Stimulated activated naive CD8-positive, alpha-beta T cell treated with anti-CD3 and anti-CD28 coated beads, Interleukin-15, amount 100 ng/mL, for 72 hours (primary cell): ENCODE results near the gene ITPRID2.
A peak's percentile ranks its signal among the peaks of the same experiment; 100 is the strongest.
"Not testable (repeated sequence)": the region's sequence is repeated elsewhere in the genome, so short reads cannot be mapped to it uniquely, and the experiment has no call there.

Experiments
- ATAC-seq: fragments of 150-1000 bp; cut with Tn5 transposase; 2 replicates; pipeline ENCODE4 v1.10.0; 2021; ENCODE audit warnings: mild to moderate bottlenecking, moderate library complexity
- DNase-seq, 2 donors: peaks; one replicate each; pipeline ENCODE4 v3.0.0; 2021 to 2022
- H3K27ac Mint-ChIP-seq, 2 donors: one replicate each; pipeline ENCODE4 v1.8.0; 2022; ENCODE audit warnings: mild to moderate bottlenecking in 2 of 2, mixed read lengths in 2 of 2, moderate library complexity in 2 of 2
- H3K27me3 Mint-ChIP-seq: one replicate; pipeline ENCODE4 v1.8.0; 2022; ENCODE audit warnings: mixed read lengths
- H3K4me1 Mint-ChIP-seq: one replicate; pipeline ENCODE4 v1.8.0; 2022; ENCODE audit warnings: mild to moderate bottlenecking, mixed read lengths
- H3K4me3 Mint-ChIP-seq, 2 donors: one replicate each; pipeline ENCODE4 v1.8.0; 2022; ENCODE audit warnings: mild to moderate bottlenecking in 2 of 2, mixed read lengths in 2 of 2, moderate library complexity in 1 of 2
- H3K9me3 Mint-ChIP-seq, 2 donors: one replicate each; pipeline ENCODE4 v1.8.0; 2022; ENCODE audit warnings: mixed read lengths in 2 of 2

The ITPRID2 gene

GRCh38 chr2:181958726-181959125 lies 67.2 kb downstream of the ITPRID2 start:
- Mint-ChIP-seq H3K4me1 (peaks cover 9% of the 10 kb centered on the region), H3K9me3 (no peaks in the 10 kb centered on the region), H3K27me3 (peaks cover 14% of the 10 kb centered on the region), H3K4me3 (no peak overlapping the region), H3K27ac (no peak overlapping the region)
- ATAC-seq = no peak
- DNase-seq = no peak

DNA sequence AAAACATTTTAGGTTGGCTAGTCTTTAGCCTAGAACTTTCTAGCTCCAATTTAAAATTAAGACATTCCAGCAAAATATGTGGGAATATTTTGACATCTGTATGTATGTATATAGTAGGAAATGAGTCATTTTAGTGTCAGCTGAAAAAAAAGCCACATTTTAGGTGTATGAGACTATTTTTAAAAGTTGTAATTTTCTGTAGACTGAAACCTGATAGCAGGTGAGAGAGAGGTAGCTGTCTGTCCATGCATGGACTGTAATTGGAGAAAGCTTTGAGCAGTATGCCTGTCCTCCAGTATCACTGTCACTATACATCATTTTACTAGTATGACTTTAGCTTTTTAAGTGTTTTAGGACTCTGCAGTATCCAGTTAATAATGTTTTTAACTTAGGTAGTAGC lies 68.0 kb downstream of the ITPRID2 start:
- ATAC-seq = no peak
- Mint-ChIP-seq H3K4me3 (no peak overlapping the region), H3K9me3 (no peaks in the 10 kb centered on the region)

GRCh38 chr2:181961167-181961566 lies 69.6 kb downstream of the ITPRID2 start:
- not testable (repeated sequence) for H3K9me3 Mint-ChIP-seq, H3K27ac Mint-ChIP-seq, H3K4me1 Mint-ChIP-seq, ATAC-seq, H3K4me3 Mint-ChIP-seq, DNase-seq
- peaks cover 14% of the 10 kb centered on the region for H3K27me3 Mint-ChIP-seq

More for the DNA sequence above, 68.0 kb downstream of the ITPRID2 start:
- Mint-ChIP-seq H3K27ac (no peak overlapping the region), H3K4me1 (peaks cover 1% of the 10 kb centered on the region), H3K27me3 (peaks cover 14% of the 10 kb centered on the region)
- DNase-seq = no peak

- Mint-ChIP-seq H3K27ac (no peak overlapping the region), H3K4me3 (no peak overlapping the region), H3K27me3 (peaks cover 19% of the 10 kb centered on the region), H3K4me1 (no peaks in the 10 kb centered on the region), H3K9me3 (peaks cover 0 to 6% of the 10 kb centered on the region in 2 donors)
- no peak for DNase-seq
- no peak for ATAC-seq
Measured at GRCh38 chr2:181962142-181962541, 70.6 kb downstream of the ITPRID2 start.

DNA sequence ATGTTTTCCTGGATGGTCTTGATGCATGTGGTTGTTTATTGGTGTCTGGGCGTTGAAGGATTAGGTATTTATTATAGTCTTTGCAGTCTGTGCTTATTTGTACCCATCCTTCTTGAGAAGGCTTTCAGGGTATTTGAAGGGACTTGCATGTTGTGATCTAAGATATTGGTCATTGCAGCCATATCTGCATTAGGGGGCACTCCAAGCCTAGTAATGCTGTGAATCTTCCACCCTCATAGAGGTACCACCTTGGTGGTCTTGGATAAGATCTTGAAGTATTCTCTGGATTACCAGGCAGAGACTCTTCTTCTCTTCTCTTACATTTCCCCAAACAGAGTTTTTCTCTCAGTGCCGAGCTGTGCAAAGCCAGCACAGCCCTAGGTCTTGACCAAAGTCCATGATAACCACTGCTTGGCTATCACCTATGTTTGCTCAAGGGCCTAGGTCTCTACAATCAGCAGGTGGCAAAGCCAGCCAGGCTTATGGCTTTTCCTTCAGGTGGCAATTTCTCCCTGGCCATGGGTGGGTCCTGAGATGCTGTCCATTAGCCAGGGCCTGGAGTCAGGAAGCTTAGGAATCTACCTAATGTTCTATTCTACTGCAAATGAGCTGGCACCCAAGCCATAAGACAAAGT lies 78.7 kb downstream of the ITPRID2 start:
- Mint-ChIP-seq H3K27me3 (peaks cover 37% of the 10 kb centered on the region), H3K27ac (no peak overlapping the region), H3K4me3 (no peak overlapping the region), H3K4me1 (no peaks in the 10 kb centered on the region), H3K9me3 (peaks cover 0 to 27% of the 10 kb centered on the region in 2 donors)
- no peak for ATAC-seq
- no peak for DNase-seq

GRCh38 chr2:181971032-181971431 lies 79.5 kb downstream of the ITPRID2 start:
- H3K4me1 Mint-ChIP-seq = no peaks in the 10 kb centered on the region

DNA sequence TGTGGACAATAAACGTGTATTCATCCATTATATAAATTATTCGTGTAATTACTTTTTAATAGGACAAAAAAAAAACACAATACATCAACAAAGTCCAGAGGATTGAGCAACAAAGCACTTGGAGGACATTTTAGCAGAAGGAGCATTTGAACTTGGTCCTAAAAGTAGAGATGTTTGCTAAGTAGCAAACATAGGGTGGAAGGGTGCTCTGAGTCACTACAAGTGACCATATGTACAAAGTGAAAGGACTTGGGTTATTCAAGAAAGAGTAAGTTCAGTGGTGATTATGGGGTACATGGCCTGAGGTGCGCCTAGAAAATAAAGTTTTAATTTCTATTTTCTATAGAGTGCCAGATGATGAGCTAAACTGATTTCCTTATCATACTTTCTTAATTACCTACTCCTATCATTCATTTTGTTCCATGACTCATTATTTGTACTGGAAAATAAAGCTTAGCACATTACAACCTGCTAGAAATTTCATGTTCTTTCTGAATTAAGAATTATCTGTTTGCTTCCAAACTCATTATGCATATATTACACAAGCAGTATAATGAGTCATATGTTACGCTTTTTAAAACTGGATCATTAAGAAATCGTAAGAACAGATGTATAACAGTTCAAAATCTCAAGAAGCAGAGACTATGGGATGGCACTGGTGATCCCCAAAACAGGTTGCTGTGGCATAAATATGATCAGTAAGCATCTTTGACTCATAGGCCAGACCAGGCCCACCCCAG lies 81.1 kb downstream of the ITPRID2 start:
- Mint-ChIP-seq H3K27ac (no peak overlapping the region), H3K9me3 (peaks cover 0 to 17% of the 10 kb centered on the region in 2 donors), H3K4me1 (no peaks in the 10 kb centered on the region), H3K27me3 (peaks cover 28% of the 10 kb centered on the region), H3K4me3 (no peak overlapping the region)
- ATAC-seq (no peak), DNase-seq (no peak)

More at GRCh38 chr2:181971032-181971431, 79.5 kb downstream of the ITPRID2 start:
- ATAC-seq (no peak), DNase-seq (no peak)
- H3K9me3 Mint-ChIP-seq = peaks cover 0 to 27% of the 10 kb centered on the region in 2 donors
- H3K4me3 Mint-ChIP-seq = no peak overlapping the region
- H3K27me3 Mint-ChIP-seq = peaks cover 37% of the 10 kb centered on the region
- no peak overlapping the region for H3K27ac Mint-ChIP-seq

DNA sequence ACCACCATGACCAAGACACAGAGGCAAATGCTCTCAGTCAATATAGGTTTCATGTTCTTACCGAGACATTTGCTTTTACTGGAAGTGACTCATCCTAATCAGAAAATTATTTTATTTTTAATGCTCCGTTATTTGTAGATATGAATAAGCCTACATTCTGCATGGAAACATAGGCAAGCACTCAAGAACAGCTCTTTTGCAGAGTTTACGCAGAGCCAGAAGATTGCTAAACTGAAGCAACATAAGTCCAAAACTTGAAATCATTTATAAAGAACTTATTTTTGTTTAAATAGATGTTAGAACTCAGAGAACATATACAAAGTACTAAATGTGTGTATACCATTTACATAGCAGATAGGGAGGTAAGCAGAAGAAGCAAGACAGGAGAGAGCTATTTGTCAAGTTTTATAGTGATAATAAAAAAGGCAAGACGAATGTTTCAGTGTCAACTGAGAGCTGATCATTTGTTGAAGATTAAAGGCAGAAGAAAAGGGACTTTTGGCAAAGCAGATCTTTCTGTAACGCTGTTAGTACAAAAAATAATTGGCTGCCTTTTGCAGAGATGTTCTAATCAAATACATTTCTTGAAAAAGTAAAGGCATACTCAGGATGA lies 81.7 kb downstream of the ITPRID2 start:
- DNase-seq (no peak), ATAC-seq (no peak)
- peaks cover 6% of the 10 kb centered on the region for H3K4me1 Mint-ChIP-seq
- peaks cover 21% of the 10 kb centered on the region for H3K27me3 Mint-ChIP-seq
- H3K27ac Mint-ChIP-seq = no peak overlapping the region
- H3K9me3 Mint-ChIP-seq = peaks cover 0 to 14% of the 10 kb centered on the region in 2 donors
- no peak overlapping the region for H3K4me3 Mint-ChIP-seq

DNA sequence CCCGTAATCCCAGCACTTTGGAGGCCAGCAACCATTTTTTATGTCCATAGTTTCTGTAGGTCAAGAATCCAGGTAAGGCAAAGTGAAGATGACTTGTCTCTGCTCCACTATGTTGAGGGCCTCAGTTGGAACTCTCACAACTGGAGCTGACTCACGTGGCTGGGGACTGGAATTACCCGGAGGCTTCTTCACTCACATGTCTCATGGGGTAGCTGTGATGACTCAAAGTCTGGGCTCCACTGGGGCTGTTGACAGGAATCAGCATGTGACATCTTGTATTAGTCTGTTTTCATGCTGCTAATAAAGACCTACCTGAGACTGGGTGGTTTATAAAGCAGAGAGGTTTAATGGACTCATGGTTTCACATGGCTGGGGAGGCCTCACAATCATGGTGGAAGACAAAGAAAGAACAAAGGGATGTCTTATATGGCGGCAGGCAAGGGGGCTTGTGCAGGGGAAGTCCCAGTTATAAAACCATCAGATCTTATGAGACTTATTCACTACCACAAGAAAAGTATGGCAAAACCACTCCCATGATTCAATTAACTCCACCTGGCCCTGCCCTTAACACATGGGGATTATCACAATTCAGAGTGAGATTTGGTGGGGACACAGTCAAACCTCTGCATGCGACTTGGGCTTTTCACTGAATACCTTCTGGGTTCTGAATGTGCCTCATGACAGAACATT lies 86.3 kb downstream of the ITPRID2 start:
- H3K27me3 Mint-ChIP-seq = no peaks in the 10 kb centered on the region
- peaks cover 0 to 5% of the 10 kb centered on the region in 2 donors for H3K9me3 Mint-ChIP-seq
- peak; percentile 8 to 62 for DNase-seq
- H3K4me3 Mint-ChIP-seq = no peak overlapping the region
- peaks cover 10% of the 10 kb centered on the region for H3K4me1 Mint-ChIP-seq
- ATAC-seq = peak; percentile 88
- H3K27ac Mint-ChIP-seq = peak overlapping the region; percentile 3 to 84

GRCh38 chr2:181978351-181979150 lies 87.0 kb downstream of the ITPRID2 start:
- DNase-seq (no peak), ATAC-seq (peak; percentile 53)
- no peak overlapping the region for H3K4me3 Mint-ChIP-seq
- H3K27me3 Mint-ChIP-seq = no peaks in the 10 kb centered on the region
- no peak overlapping the region for H3K27ac Mint-ChIP-seq
- peaks cover 10% of the 10 kb centered on the region for H3K4me1 Mint-ChIP-seq
- peaks cover 0 to 5% of the 10 kb centered on the region in 2 donors for H3K9me3 Mint-ChIP-seq
